Left kidney (tissue), 2 donors: ENCODE results near the gene PFKP. TPM values are rescaled to one million over a fixed set of nuclear protein-coding genes. Genes with fewer than 3 reads are reported as not detected.
"Not testable (repeated sequence)": the region's sequence is repeated elsewhere in the genome, so short reads cannot be mapped to it uniquely, and the experiment has no call there.

ENCODE experiments used
- DNase-seq: peaks from one replicate; pipeline ENCODE4 v3.0.0-alpha.2; 2013
- polyA plus RNA-seq: library from polyadenylated mRNA; unstranded; fragments of 120-200 nt; gene quantifications from one replicate; pipeline ENCODE4 v1.2.1, GENCODE V29; 2013; ENCODE audit not compliant: insufficient read length

PFKP gene
- polyA plus RNA-seq, 1 donor: 31.5 TPM

DNA sequence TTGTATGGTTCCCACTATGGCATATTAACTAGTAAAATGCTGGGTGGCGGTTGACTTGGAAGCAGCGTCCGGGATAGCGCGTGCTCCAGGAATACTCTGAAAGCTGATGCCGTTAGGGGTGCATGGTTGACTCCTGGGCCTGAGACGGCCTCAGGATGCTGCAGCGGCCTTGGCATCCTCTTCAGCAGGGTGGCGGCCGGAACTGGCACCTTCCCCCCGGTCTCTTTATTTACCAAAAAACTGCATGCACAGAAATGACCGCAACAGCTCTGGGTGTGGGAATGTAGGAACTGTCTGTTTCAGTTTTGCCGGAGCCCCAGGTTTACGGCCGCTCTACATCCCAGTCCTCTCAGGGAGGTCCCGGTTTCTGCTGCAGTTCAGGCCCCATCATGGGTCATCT lies 28.8 kb downstream of the PFKP start:
- DNase-seq: no peak

GRCh38 chr10:3097160-3097559 lies 29.8 kb downstream of the PFKP start:
- no peak for DNase-seq

DNA sequence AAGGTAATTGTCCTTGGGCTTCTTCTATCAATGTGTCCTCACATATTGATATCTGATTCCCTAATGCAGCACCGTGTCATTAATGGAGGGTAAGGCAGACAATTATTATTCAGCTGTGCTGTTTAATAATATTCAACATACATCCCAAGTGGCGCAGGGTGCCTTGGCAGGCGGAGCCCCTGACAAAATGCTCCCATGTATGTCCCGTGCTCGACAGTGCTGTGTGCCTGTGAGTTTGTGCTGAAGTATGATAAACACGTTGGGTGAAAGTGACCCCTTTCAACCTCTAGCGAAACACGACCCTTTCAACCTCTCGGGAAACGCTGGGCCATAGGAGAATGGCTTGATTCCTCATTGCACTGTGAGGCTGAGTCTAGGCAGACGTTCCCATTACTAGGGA lies 31.3 kb downstream of the PFKP start:
- DNase-seq: no peak

GRCh38 chr10:3099291-3100092 lies 32.1 kb downstream of the PFKP start:
- no peak for DNase-seq

- no peak for DNase-seq
These were observed 32.9 kb downstream of the PFKP start for GRCh38 chr10:3100093-3100792.

- no peak for DNase-seq
These were observed 33.7 kb downstream of the PFKP start for GRCh38 chr10:3100856-3101640.

DNA sequence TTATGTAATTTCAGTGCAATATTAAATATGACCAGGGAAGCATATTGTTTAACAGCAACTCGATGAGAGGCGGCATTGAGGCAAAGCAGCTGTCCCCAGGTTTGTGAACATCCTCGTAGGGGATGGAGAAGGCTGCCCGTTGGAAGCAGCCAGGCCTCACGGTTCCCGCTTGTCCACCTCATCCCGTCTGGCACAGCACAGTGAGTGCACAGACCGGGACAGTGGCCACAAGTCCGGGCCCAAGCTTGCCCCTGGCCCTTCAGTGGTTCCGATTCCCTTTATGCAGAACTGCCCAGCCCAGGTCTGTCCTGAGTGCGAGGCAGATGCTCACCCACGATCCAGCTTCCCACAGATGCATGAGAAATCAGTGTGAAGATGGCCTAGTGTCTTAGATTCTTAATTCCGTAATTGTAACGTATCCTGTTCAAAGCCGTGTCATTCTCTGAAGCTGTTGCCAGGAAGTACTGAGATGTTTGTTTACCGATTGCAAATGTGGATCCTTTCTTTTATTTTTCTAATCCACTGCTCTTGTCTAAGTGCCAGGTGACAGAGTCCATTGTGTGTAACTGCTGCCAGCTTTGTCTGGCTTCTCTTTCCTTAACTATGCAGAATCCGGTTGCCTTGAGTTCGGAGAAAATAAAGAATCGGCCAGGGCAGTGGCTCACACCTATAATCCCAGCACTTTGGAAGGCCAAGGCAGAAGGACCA lies 35.5 kb downstream of the PFKP start:
- no peak for DNase-seq

GRCh38 chr10:3103646-3104045 lies 36.3 kb downstream of the PFKP start:
- DNase-seq: no peak

DNA sequence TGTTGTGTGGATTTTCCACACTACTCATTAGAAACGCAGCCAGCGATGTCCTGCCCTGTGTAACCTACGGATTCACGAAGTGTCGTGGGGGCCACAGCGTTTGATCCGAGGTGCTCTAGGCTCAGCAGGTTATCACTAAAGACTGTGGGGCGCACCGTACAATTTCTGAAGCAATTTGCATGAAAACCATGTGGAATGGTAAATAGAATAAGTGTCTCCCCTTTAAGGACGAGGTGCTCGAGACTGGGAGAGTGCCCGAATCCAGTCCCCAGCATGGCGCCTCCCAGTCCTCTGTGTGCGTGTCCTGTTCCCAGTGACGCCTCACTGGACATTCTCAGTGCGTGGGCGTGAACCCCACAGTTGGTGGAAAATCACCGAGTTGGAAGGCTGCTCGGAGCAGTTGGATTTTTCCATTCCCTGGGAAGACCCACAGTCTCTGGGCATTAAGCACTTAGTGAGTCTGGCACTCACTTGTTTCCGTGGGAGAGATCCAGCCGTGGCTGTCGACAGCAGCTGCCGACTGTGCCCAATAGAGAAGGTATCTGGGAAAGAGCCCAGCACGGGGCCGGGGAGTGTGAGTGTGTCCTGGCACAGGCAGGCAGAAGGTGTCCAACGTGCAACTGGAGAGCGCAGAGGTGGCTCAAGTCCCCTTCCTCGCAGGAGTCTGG lies 37.0 kb downstream of the PFKP start:
- DNase-seq: no peak

DNA sequence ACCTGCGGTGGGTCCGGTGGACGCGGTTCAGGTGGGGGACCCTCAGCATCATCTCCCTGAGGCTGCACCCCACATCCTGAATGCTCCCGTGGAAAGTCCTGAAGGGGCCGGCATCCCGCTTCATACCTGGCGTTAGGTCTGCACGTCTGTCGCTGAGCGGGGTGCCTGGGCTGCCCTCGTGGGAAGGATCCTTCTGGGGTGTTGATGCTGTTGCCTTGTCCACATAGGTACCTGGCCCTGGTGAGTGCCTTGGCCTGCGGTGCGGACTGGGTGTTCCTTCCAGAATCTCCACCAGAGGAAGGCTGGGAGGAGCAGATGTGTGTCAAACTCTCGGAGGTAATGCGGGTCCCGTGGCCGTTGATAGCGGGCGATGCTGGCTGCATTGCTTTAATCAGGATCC lies 37.8 kb downstream of the PFKP start:
- DNase-seq: no peak

GRCh38 chr10:3105905-3106304 lies 38.6 kb downstream of the PFKP start:
- DNase-seq: no peak

DNA sequence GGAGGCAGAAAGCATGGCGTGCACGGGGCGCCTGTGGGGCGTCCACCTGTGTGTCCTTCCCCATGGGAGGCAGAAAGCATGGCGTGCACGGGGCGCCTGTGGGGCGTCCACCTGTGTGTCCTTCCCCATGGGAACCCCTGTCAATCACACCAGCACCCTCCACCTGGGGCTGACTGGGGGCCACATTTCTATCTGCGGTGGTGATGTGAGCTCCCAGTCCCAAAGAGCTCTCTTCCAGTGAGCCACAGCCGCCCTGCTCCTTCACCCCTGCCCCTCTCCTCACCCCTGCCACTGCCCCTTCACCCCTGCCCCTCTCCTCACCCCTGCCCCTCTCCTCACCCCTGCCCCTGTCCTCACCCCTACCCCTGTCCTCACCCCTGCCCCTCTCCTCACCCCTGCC lies 39.0 kb downstream of the PFKP start:
- not testable (repeated sequence) for DNase-seq

- DNase-seq: no peak
These were observed 39.6 kb downstream of the PFKP start for GRCh38 chr10:3106928-3107425.

DNA sequence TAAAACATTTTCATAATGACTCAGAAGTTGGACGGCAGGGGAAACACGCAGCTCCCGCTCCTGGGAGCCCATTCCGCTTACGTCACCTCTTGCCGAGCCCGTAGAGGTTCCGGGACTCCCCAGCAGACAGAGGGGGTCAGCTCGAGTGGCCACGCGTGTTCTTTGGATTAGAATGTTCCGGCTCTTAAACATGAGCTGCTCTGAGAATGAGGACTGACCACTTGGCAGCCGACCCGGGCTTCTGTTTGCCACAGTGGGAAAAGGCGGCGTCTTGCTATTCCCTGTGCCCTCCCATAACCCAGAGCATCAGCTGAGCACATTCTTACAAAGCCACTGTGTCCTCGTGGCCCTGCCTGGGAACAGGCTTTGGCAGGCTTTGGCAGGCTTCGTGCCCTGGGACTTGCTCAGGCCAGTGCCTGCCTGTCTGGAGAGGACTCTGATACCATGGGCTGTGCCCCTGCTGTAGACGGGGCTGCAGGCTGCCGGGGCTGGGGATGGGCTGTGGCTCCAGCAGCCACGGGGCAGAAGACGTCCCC lies 40.1 kb downstream of the PFKP start:
- no peak for DNase-seq

- DNase-seq: no peak
These were observed 40.7 kb downstream of the PFKP start for GRCh38 chr10:3108033-3108432.

GRCh38 chr10:3108575-3109105 lies 41.3 kb downstream of the PFKP start:
- no peak for DNase-seq

- no peak for DNase-seq
These were observed 41.8 kb downstream of the PFKP start for GRCh38 chr10:3109196-3109595.

- no peak for DNase-seq
These were observed 42.3 kb downstream of the PFKP start for GRCh38 chr10:3109633-3110032.

GRCh38 chr10:3110782-3111620 lies 43.7 kb downstream of the PFKP start:
- DNase-seq: no peak

- peak; percentile 68 for DNase-seq
These were observed 44.3 kb downstream of the PFKP start for GRCh38 chr10:3111621-3112163.
